Panc1 (cell line): Measurements from ENCODE around the gene CEP41.

ENCODE experiments used
- POLR2AphosphoS5 ChIP-seq: IDR thresholded peaks from 2 replicates; pipeline ENCODE4 v1.6.1; 2012; ENCODE audit warnings: mild to moderate bottlenecking, low read depth, low read length, moderate library complexity
- SIN3A ChIP-seq: IDR thresholded peaks from 2 replicates; pipeline ENCODE4 v1.6.1; 2012; ENCODE audit warnings: low read depth, mild to moderate bottlenecking, low read length, moderate library complexity, borderline replicate concordance; ENCODE audit not compliant: insufficient read depth
- TCF7L2 ChIP-seq: IDR thresholded peaks from 2 replicates; pipeline ENCODE4 v1.6.1; 2011; ENCODE audit warnings: mild to moderate bottlenecking, low read depth, low read length, inconsistent platforms
- TF ChIP-seq, protein P1 (sequence below): fragments of 450-650 bp; IDR thresholded peaks from 2 replicates; pipeline ENCODE4 v1.5.1; 2017; ENCODE audit warnings: mild to moderate bottlenecking
- TF ChIP-seq, protein P2 (sequence below), 2 experiments: IDR thresholded peaks; 2 replicates each; pipeline ENCODE4 v1.6.1; 2011 to 2012; ENCODE audit warnings: low read depth in 2 of 2, control low read depth in 1 of 2, low read length in 1 of 2, mild to moderate bottlenecking in 1 of 2, moderate library complexity in 1 of 2; ENCODE audit not compliant: insufficient read depth in 1 of 2

DNA sequence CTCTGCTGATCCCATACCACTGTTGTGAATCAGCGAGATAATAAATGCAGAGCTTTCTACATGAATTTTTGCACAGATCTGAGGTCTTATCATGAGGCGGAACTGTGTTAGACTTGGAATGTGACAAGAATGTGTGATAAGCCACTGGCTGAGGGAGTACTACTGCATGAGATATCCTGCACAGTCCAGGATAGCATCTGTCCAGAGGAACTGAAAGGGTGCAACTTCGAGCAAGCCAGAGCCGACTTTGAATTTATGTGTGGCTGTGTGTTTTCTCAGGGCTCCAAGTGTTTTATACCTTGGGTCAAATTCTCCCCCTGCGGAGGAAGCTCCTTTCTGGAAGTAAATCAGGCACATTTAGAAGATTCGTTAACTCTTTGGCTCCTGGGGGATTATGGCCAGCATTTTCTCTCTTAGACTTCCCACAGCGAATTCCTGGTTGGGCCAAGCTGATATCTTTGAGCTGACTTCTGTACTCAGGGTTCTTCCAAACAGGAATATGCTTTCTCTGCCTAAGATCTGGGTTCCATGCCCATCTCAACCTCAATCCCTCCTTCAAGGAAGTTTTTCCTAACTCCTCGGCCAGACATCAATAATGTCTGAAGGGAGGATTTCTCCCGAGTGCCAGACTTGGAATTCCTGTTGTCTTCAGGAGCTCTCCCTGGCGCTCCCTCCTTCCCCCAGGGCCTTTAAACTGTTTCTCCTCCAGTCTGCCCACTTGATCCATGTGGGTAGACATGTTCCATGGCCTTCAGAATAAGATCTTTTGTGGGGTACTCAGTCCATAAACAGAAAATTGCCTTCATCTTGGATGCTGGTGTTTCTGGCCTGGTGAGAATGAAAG is 48.5 kb upstream of the CEP41 start:
- TF ChIP-seq, protein P1, sequence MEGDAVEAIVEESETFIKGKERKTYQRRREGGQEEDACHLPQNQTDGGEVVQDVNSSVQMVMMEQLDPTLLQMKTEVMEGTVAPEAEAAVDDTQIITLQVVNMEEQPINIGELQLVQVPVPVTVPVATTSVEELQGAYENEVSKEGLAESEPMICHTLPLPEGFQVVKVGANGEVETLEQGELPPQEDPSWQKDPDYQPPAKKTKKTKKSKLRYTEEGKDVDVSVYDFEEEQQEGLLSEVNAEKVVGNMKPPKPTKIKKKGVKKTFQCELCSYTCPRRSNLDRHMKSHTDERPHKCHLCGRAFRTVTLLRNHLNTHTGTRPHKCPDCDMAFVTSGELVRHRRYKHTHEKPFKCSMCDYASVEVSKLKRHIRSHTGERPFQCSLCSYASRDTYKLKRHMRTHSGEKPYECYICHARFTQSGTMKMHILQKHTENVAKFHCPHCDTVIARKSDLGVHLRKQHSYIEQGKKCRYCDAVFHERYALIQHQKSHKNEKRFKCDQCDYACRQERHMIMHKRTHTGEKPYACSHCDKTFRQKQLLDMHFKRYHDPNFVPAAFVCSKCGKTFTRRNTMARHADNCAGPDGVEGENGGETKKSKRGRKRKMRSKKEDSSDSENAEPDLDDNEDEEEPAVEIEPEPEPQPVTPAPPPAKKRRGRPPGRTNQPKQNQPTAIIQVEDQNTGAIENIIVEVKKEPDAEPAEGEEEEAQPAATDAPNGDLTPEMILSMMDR, result no peak
- TF ChIP-seq POLR2AphosphoS5 (no peak), TCF7L2 (no peak), SIN3A (no peak)
- TF ChIP-seq, protein P2, sequence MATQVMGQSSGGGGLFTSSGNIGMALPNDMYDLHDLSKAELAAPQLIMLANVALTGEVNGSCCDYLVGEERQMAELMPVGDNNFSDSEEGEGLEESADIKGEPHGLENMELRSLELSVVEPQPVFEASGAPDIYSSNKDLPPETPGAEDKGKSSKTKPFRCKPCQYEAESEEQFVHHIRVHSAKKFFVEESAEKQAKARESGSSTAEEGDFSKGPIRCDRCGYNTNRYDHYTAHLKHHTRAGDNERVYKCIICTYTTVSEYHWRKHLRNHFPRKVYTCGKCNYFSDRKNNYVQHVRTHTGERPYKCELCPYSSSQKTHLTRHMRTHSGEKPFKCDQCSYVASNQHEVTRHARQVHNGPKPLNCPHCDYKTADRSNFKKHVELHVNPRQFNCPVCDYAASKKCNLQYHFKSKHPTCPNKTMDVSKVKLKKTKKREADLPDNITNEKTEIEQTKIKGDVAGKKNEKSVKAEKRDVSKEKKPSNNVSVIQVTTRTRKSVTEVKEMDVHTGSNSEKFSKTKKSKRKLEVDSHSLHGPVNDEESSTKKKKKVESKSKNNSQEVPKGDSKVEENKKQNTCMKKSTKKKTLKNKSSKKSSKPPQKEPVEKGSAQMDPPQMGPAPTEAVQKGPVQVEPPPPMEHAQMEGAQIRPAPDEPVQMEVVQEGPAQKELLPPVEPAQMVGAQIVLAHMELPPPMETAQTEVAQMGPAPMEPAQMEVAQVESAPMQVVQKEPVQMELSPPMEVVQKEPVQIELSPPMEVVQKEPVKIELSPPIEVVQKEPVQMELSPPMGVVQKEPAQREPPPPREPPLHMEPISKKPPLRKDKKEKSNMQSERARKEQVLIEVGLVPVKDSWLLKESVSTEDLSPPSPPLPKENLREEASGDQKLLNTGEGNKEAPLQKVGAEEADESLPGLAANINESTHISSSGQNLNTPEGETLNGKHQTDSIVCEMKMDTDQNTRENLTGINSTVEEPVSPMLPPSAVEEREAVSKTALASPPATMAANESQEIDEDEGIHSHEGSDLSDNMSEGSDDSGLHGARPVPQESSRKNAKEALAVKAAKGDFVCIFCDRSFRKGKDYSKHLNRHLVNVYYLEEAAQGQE (IDR thresholded peaks at IDR 0.05; ENCODE audit: insufficient read depth in 1 of 2, low read depth in 2 of 2, low read length in 1 of 2), result no peak
